Lower leg skin (tissue), 4 donors: ENCODE measurements around the gene KDM5A. TPM values are rescaled to one million over a fixed set of nuclear protein-coding genes. Genes with fewer than 3 reads are reported as not detected.
A peak's percentile ranks its signal among the peaks of the same experiment; 100 is the strongest.
"Not testable (repeated sequence)": the region's sequence is repeated elsewhere in the genome, so short reads cannot be mapped to it uniquely, and the experiment has no call there.

Source experiments
- DNase-seq, 2 donors: peaks; one replicate each; pipeline ENCODE4 v3.0.0-alpha.2; 2019; ENCODE audit warnings: low spot score in 2 of 2
- H3K4me3 ChIP-seq: fragments of 200-600 bp; sonication (generic); 2 replicates; pipeline ENCODE4 v1.5.1; 2017; ENCODE audit warnings: mild to moderate bottlenecking, low read depth; ENCODE audit not compliant: poor library complexity, severe bottlenecking
- POLR2A ChIP-seq, 2 donors: fragments of 450-650 bp; IDR thresholded peaks; one replicate each; pipeline ENCODE4 v1.6.1; 2016 to 2017; ENCODE audit warnings: antibody characterized with exemption in 2 of 2, mild to moderate bottlenecking in 1 of 2, moderate library complexity in 1 of 2
- WGBS, 2 donors: methylation state at CpG; one replicate each; pipeline ENCODE4 v1.1.5; 2018; 5-methylcytosine and 5-hydroxymethylcytosine counted together
- intact Hi-C: fragments of 100-400 bp; cut with DNase I; formaldehyde crosslinking; loops from one replicate; pipeline ENCODE4 v1.15.0; 2023; ENCODE audit warnings: low total_unique reads
- total RNA-seq, 4 donors: library from RNA; depleted of rRNA; stranded (reverse); fragments of >200 nt; gene quantifications; one replicate each; pipeline ENCODE4 v1.1.0, GENCODE V29; 2016
- TF ChIP-seq, protein P1 (sequence below), 3 donors: fragments of 450-650 bp; IDR thresholded peaks; one replicate each; pipeline ENCODE4 v1.5.1; 2016; ENCODE audit warnings: antibody characterized with exemption in 3 of 3, mild to moderate bottlenecking in 3 of 3, moderate library complexity in 2 of 3

KDM5A gene
- total RNA-seq = 10 to 100 TPM; 43.5 to 85.0 (median 67.0) TPM

DNA sequence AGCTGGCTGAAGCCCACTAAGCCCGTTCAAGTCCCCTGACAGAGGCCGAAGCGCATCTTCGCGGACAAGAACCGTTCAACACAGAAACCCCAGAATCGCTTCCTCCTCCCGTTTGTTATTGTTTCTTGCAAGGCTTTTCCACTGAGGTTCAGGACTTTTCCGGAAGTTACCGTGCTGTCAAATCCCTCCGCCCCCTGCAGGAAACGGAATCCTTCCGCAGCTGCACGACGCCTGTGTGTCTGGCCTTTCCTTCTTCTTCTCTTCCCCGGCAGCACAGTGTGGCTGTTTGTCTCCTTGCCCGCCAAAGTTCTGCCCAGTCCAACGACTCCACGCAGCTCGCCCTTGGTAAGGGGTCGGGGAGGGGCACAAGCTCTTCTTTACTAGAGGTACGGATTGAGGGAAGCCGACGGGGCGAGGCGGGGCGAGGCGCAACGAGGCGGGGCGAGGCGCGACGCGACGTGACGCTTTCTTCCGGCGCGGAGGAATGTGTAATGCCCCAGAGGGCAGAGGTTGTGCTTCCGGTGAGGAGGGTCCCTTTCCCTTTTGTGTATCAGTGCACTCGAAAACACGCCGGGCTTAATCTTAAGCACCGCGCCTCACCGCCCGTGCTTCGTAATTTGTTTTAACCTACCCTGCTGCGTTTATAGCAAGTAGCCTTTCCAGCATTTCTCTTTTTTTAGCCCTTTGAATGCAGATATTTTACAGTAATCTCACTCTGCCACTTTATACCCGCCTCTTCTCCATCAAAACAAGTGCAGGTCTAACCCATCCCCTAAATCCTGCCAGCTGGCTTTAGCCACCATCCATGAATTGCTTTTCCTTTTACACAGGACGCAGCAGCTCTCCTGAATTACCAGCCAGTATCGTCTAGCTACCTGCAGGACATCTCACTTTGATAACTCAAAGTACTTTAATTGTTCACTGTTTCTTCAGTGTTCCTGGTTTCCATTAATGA lies at the start of gene KDM5A:
KDM5A (minus strand) TSS at position 179 of the 955 bp plus-strand sequence. CDS start 229 bp downstream, outside the sequence.
- intact Hi-C loops = no loop called here
- TF ChIP-seq POLR2A (IDR thresholded peaks at IDR 0.05) = no peak
- TF ChIP-seq, protein P1, sequence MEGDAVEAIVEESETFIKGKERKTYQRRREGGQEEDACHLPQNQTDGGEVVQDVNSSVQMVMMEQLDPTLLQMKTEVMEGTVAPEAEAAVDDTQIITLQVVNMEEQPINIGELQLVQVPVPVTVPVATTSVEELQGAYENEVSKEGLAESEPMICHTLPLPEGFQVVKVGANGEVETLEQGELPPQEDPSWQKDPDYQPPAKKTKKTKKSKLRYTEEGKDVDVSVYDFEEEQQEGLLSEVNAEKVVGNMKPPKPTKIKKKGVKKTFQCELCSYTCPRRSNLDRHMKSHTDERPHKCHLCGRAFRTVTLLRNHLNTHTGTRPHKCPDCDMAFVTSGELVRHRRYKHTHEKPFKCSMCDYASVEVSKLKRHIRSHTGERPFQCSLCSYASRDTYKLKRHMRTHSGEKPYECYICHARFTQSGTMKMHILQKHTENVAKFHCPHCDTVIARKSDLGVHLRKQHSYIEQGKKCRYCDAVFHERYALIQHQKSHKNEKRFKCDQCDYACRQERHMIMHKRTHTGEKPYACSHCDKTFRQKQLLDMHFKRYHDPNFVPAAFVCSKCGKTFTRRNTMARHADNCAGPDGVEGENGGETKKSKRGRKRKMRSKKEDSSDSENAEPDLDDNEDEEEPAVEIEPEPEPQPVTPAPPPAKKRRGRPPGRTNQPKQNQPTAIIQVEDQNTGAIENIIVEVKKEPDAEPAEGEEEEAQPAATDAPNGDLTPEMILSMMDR (IDR thresholded peaks at IDR 0.05) = peak in 1 of 3 donors; percentile 48
- H3K4me3 ChIP-seq = peak within 1 kb of the TSS; percentile 94
- DNase-seq = peak; percentile 90 to 98
- WGBS, 2 donors = 1 to 3% methylated on average over 46 to 53 of the region's 53 CpGs

- intact Hi-C loops, H3K4me3 ChIP-seq, DNase-seq: not testable (repeated sequence)
- 97 to 98% methylated on average over 2 of the region's 2 CpGs for WGBS, 2 donors
Measured at GRCh38 chr12:435737-436136, 46.6 kb upstream of the KDM5A start.

- DNase-seq = no peak
- intact Hi-C loops = no loop called here
- WGBS, 2 donors = 93 to 94% methylated on average over 3 of the region's 3 CpGs
- H3K4me3 ChIP-seq = no peak overlapping the region
- TF ChIP-seq POLR2A (IDR thresholded peaks at IDR 0.05) = no peak
- TF ChIP-seq, protein P1 (IDR thresholded peaks at IDR 0.05) = no peak
Measured at GRCh38 chr12:422526-422925, 33.4 kb upstream of the KDM5A start.

DNA sequence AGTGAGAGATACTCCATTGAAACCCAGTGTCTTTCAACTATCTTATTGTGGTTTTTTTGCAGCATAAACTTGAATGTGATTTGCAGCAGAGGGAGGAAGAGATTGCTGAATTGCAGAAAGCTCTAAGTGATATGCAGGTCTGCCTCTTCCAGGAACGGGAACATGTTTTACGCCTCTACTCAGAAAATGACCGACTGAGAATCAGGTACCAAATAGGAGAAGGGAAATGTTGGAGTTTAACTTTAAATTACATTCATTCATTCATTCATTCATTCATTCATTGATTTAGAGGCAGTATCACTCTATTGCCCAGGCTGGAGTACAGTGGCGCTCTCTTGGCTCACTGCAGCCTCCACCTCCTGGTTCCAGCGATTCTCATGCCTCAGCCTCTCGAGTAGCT lies 29.3 kb upstream of the KDM5A start:
- DNase-seq = no peak
- intact Hi-C loops = no loop called here
- H3K4me3 ChIP-seq = no peak overlapping the region
- TF ChIP-seq POLR2A (IDR thresholded peaks at IDR 0.05) = no peak
- TF ChIP-seq, protein P1 (IDR thresholded peaks at IDR 0.05) = no peak
- 95 to 99% methylated on average over 6 of the region's 6 CpGs for WGBS, 2 donors

GRCh38 chr12:414859-415258 lies 25.7 kb upstream of the KDM5A start:
- whole genome bisulfite sequencing, 2 donors = 74 to 76% methylated on average over 2 of the region's 2 CpGs

DNA sequence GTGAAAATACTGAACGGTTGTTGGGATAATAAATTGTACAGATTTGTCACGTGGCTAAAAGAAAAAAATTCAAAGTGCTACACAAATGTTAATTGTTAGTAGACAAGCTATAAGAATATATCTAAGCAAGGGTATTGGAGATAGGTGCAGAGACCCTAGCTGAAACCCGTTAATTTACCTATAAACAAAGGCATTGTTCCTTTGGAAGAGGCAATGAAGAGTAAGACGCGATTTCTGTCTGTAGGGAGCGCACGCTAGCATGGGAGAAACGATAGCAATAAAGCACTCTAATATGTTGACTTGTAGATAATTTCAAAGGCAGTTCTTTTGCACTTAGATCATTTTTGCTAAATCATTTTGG lies 12.9 kb upstream of the KDM5A start:
- WGBS, 2 donors = 1% methylated on average over 8 of the region's 8 CpGs
- no peak for DNase-seq
- TF ChIP-seq, protein P1 (IDR thresholded peaks at IDR 0.05) = no peak
- no peak for TF ChIP-seq POLR2A (IDR thresholded peaks at IDR 0.05)
- intact Hi-C loops = no loop called here
- H3K4me3 ChIP-seq = peak overlapping the region; percentile 75

More at GRCh38 chr12:414859-415258, 25.7 kb upstream of the KDM5A start:
- TF ChIP-seq, protein P1 (IDR thresholded peaks at IDR 0.05) = no peak
- TF ChIP-seq POLR2A (IDR thresholded peaks at IDR 0.05) = no peak
- intact Hi-C loops = no loop called here
- no peak for DNase-seq
- H3K4me3 ChIP-seq = no peak overlapping the region
